HFFc6 (cell line): Measurements from ENCODE around the gene CTBP1. TPM values are rescaled to one million over a fixed set of nuclear protein-coding genes. Genes with fewer than 3 reads are reported as not detected.
A peak's percentile ranks its signal among the peaks of the same experiment; 100 is the strongest.

Source experiments
- DNase-seq: peaks from one replicate; pipeline ENCODE4 v3.0.0-alpha.2; 2018
- H3K27ac Mint-ChIP-seq: 2 replicates; pipeline ENCODE4 v1.8.0; 2020; ENCODE audit warnings: mild to moderate bottlenecking, mixed read lengths
- H3K27me3 Mint-ChIP-seq: 2 replicates; pipeline ENCODE4 v1.8.0; 2021; ENCODE audit warnings: mild to moderate bottlenecking, moderate library complexity, mixed read lengths; ENCODE audit not compliant: insufficient read depth
- H3K36me3 Mint-ChIP-seq: 2 replicates; pipeline ENCODE4 v1.8.0; 2021; ENCODE audit warnings: low read depth, mixed read lengths
- H3K4me1 Mint-ChIP-seq: 2 replicates; pipeline ENCODE4 v1.8.0; 2020; ENCODE audit warnings: low read depth, mixed read lengths
- H3K4me3 Mint-ChIP-seq: 2 replicates; pipeline ENCODE4 v1.8.0; 2020; ENCODE audit warnings: mild to moderate bottlenecking, moderate library complexity, mixed read lengths
- H3K9me3 Mint-ChIP-seq: 2 replicates; pipeline ENCODE4 v1.8.0; 2020; ENCODE audit warnings: mild to moderate bottlenecking, mixed read lengths
- total RNA-seq, 6 experiments: library from RNA; stranded (reverse); fragmentation: NEBNext Ultra II Directional; extraction: Animal tissue kit (Norgen Biotek cat#: 25700); gene quantifications; 2 replicates in 1 of 6; 3 replicates in 5 of 6; pipeline ENCODE4 v1.2.3, GENCODE V29; 2021
- TF ChIP-seq, protein P1 (sequence below): fragments of 200-600 bp; sonication (generic); IDR thresholded peaks from 2 replicates; pipeline ENCODE4 v1.5.0; 2021; ENCODE audit warnings: antibody characterized with exemption, mild to moderate bottlenecking

CTBP1 gene
- total RNA-seq, 6 experiments from 2014 or later, result 109 to 126 (median 114) TPM

GRCh38 chr4:1291996-1292702 lies 43.2 kb upstream of the CTBP1 start:
- Mint-ChIP-seq H3K4me1 (peaks cover 45% of the 10 kb centered on the region), H3K27ac (peak overlapping the region; percentile 32), H3K27me3 (peaks cover 5% of the 10 kb centered on the region; the same call in 1 of the 2 replicates), H3K36me3 (no peaks in the 10 kb centered on the region), H3K9me3 (no peaks in the 10 kb centered on the region), H3K4me3 (peak overlapping the region; percentile 99; the same call in 1 of the 2 replicates)
- TF ChIP-seq, protein P1, sequence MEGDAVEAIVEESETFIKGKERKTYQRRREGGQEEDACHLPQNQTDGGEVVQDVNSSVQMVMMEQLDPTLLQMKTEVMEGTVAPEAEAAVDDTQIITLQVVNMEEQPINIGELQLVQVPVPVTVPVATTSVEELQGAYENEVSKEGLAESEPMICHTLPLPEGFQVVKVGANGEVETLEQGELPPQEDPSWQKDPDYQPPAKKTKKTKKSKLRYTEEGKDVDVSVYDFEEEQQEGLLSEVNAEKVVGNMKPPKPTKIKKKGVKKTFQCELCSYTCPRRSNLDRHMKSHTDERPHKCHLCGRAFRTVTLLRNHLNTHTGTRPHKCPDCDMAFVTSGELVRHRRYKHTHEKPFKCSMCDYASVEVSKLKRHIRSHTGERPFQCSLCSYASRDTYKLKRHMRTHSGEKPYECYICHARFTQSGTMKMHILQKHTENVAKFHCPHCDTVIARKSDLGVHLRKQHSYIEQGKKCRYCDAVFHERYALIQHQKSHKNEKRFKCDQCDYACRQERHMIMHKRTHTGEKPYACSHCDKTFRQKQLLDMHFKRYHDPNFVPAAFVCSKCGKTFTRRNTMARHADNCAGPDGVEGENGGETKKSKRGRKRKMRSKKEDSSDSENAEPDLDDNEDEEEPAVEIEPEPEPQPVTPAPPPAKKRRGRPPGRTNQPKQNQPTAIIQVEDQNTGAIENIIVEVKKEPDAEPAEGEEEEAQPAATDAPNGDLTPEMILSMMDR, result no peak
- DNase-seq, result no peak

- Mint-ChIP-seq H3K36me3 (no peaks in the 10 kb centered on the region), H3K4me3 (peak overlapping the region; percentile 99), H3K9me3 (peaks cover 4% of the 10 kb centered on the region; the same call in 1 of the 2 replicates), H3K27me3 (peaks cover 4% of the 10 kb centered on the region; the same call in 1 of the 2 replicates), H3K4me1 (peaks cover 45% of the 10 kb centered on the region), H3K27ac (peak overlapping the region; percentile 91)
- TF ChIP-seq, protein P1, result no peak
- DNase-seq, result no peak
Measured at GRCh38 chr4:1291091-1291490, 42.2 kb upstream of the CTBP1 start.

- H3K4me1 Mint-ChIP-seq, result peaks cover 45% of the 10 kb centered on the region
- DNase-seq, result peak; percentile 17
Measured at GRCh38 chr4:1290165-1290977, 41.4 kb upstream of the CTBP1 start.

GRCh38 chr4:1289207-1290164 lies 40.6 kb upstream of the CTBP1 start, which contains the start of gene MAEA:
TSS of gene MAEA (plus strand) at chr4:1289891. CDS start at chr4:1289914, 23 bp downstream.
- Mint-ChIP-seq H3K9me3 (peaks cover 5% of the 10 kb centered on the region; the same call in 1 of the 2 replicates), H3K27me3 (peaks cover 4% of the 10 kb centered on the region; the same call in 1 of the 2 replicates), H3K36me3 (no peaks in the 10 kb centered on the region), H3K4me1 (peaks cover 39% of the 10 kb centered on the region), H3K27ac (peak within 1 kb of the TSS; percentile 91), H3K4me3 (peak within 1 kb of the TSS; percentile 99)
- TF ChIP-seq, protein P1, result no peak
- DNase-seq, result peak; percentile 95

More at GRCh38 chr4:1290165-1290977, 41.4 kb upstream of the CTBP1 start:
- Mint-ChIP-seq H3K27ac (peak overlapping the region; percentile 91), H3K9me3 (peaks cover 5% of the 10 kb centered on the region; the same call in 1 of the 2 replicates), H3K27me3 (peaks cover 4% of the 10 kb centered on the region; the same call in 1 of the 2 replicates), H3K4me3 (peak overlapping the region; percentile 99), H3K36me3 (no peaks in the 10 kb centered on the region)
- TF ChIP-seq, protein P1, result no peak
